GM18505 (cell line): ENCODE data around the gene FERMT3.

Experiments
- ATAC-seq: cut with Tn5 transposase; IDR thresholded peaks from one replicate; pipeline ENCODE4 v1.9.1; 2021; ENCODE audit not compliant: unreplicated experiment
- POLR2A ChIP-seq: IDR thresholded peaks from 4 replicates; pipeline ENCODE4 v1.6.1; 2011; ENCODE audit warnings: borderline replicate concordance; ENCODE audit not compliant: insufficient read depth, insufficient read length; ENCODE audit errors: extremely low read depth

The FERMT3 gene

GRCh38 chr11:64248578-64248977 is 42.1 kb downstream of the FERMT3 start:
- ATAC-seq, result no peak
- TF ChIP-seq POLR2A, result no peak

DNA sequence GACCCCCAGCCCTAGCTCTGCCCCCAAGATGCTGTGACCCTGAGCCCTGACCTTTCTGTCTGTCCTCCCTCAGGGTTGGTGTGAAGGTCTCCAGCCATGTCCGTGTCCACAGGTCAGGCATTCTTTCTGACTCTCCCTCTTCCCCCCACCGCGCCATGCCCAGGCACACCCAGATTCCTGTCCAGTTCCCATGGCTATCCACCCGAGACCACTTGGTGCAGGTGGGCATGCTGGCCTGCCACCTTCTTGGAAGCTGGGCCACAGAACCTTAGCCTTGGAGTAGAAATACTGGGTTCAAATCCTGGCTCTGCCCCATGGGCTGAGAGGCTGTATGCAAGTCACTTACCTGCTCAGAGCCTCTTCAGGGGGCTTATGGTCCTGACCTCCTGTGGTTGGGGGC is 42.5 kb downstream of the FERMT3 start:
- ATAC-seq, result no peak

DNA sequence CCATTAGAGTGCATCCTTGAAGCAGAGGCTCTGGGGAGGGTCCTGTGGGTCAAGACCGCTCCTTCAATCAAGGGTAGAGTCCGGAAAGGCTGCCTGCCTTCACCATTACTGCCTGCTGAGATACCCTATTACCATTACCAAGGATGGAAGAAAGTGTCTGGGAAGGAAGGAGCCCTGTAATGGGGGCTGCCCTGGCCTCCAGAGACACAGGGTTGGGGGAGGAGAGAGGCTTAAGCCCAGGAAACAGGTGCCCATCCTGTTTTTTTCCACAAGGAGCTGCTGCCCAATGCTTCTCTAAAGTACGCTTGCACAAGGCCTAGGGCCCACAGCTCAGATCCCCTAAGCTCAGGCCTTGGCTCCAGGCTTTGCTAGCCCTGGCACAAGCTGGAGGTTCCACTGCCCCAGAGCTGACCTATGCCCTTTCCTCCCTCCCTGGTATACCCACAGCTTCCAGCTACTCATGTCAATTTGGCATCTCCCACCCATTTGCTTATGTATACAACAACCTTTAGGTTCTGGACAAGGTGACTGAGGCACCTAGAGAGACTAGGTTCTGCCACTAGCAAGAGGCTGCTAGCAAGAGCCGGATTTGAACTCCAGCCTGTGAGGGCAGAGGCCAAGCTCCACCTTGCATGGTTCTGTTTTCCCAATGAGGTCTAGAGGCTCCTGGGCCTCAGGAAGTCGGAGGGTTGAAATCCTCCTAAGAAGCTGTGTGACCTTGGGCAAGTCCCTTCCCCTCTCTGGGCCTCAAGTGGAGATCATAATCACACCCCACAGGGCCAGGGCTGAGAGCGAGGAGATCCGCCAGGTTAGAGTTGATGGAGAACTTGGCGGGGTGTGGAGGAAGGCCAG is 43.3 kb downstream of the FERMT3 start:
- TF ChIP-seq POLR2A, result no peak
- no peak for ATAC-seq

More for the DNA sequence above, 42.5 kb downstream of the FERMT3 start:
- TF ChIP-seq POLR2A, result no peak

DNA sequence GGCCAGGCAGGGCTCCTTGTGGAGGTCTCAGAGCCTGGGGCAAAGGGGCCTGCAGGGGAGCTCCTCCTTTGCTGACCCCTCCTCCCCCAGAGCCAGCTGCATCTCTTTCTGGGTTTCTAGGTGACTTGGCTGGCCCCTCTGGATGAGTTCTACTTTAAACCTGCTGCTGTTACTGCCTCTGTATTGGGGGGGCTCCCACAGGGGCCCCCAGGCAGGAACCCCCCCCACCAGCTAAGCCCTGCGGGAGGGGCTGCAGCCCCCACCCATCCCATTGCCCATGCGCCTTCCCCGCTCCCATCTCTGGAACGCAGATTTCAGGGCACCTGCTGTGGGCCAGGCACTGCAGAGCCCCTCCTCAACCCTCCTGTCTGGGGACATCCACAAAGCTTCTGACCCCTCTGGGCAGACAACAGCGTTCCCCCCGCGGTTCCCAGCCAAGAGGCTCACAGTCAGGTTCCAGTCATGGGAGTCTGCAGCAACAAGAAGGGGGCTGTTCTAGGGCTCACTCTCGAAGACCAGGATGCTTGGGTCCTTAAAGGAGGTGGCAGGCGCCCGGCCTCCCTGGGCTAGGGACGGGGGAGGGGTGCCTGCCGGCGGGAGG is 44.0 kb downstream of the FERMT3 start:
- no peak for ATAC-seq
- TF ChIP-seq POLR2A, result no peak

GRCh38 chr11:64251016-64251752 is 44.7 kb downstream of the FERMT3 start, which contains the start of gene PLCB3:
PLCB3 (plus strand) TSS chr11:64251530; CDS start chr11:64251650, 120 bp downstream.
- peak; percentile 46 for TF ChIP-seq POLR2A
- peak; percentile 38 for ATAC-seq

DNA sequence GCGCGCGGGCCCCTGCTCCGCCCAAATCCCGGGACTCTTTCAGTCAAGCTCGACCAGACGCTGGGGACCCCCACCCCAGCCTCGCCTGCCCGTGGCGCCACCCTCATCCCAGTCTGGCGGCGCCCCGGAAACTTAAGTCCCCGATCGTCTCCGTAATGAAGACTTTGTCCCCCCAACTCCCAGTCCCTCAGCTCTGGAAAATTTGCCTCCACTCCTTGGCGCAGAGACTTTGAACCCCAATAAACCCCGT is 45.2 kb downstream of the FERMT3 start:
- ATAC-seq, result peak; percentile 11
- no peak for TF ChIP-seq POLR2A

GRCh38 chr11:64252003-64252872 is 45.7 kb downstream of the FERMT3 start:
- TF ChIP-seq POLR2A, result no peak
- no peak for ATAC-seq

DNA sequence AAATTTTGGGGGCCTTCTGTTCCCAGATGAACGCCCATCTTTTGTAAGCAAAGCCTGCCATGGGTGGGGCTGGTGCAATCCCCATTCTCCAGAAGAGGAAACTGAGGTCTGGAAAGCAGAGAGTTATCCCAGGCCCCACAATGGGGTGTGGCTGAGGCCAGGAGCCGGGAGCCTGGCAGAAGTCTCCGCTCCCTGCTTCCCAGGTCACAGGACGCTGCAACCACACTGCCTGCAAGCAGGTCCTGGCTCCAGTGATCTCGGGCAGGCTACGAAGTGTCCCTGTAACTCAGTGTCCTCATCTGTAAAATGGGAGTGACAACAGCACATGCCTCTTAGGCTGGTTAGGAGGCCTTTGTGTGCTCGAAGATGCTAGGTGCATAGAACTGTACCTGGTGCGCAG is 46.5 kb downstream of the FERMT3 start:
- TF ChIP-seq POLR2A, result no peak

DNA sequence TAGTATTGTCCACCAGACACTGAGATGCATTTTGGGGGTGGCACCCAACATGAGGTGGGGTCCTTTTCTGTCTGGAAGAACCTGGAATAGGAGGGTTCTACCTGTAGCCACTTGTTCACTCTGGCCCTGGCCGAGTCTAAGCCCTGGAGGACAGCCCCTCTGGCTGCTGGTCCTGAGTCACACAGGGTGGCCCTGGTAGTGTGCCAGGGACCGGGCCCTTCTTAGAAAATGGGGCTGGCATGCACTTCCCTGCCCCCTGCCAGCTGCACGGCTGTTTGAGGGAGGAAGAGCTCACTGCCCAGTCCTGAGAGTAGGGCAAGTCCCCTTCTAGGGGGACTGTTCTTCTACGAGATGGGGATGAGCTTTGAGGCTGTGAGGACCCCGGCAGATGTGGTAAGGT is 47.0 kb downstream of the FERMT3 start:
- TF ChIP-seq POLR2A, result no peak
- ATAC-seq, result no peak

More for the DNA sequence above, 46.5 kb downstream of the FERMT3 start:
- no peak for ATAC-seq

- no peak for ATAC-seq
- TF ChIP-seq POLR2A, result no peak
Measured at GRCh38 chr11:64254326-64254725, 47.8 kb downstream of the FERMT3 start.

DNA sequence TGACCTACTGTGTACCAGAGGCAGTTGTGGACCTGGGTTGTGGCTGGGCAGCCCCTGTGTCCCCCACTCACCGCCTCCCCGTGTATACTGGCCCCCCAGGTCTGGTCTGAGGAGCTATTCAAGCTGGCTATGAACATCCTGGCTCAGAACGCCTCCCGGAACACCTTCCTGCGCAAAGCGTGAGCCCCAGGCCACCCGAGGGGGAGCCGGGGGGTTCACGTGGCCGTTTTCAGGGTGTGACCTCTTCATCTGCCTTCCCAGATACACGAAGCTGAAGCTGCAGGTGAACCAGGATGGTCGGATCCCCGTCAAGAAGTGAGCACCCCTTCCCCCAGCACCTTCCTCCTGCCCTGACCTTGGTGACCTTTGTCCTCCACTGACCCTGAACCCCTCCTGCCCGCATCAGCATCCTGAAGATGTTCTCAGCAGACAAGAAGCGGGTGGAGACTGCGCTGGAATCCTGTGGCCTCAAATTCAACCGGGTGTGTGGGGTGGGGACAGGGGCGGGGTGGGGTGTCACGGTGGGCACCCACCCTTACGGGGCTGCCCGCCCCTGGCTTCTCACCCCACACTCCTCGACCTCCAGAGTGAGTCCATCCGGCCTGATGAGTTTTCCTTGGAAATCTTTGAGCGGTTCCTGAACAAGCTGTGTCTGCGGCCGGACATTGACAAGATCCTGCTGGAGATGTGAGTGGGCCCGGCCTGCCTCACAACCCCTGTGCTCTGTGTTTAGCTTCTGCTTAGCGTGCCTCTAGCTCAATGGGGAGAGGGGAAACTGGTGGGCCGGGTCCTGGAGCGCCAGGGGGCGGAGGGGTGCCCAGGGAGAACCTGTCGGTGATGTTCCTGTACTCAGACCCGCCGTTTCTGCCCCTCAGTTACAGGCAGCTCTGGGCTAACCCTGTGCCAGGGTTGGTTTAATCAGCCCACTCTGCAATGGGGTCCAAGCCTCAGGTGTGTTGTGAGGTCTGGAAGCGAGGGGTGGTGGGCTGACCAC is 48.9 kb downstream of the FERMT3 start:
- no peak for ATAC-seq
- TF ChIP-seq POLR2A, result no peak

GRCh38 chr11:64256300-64256699 is 49.8 kb downstream of the FERMT3 start:
- no peak for TF ChIP-seq POLR2A
- ATAC-seq, result no peak
